ENCODE results near the gene SS18. TPM values are rescaled to one million over a fixed set of nuclear protein-coding genes. Genes with fewer than 3 reads are reported as not detected.

The SS18 gene
- total RNA-seq, 2 donors from 2014 or later, result 36.6 to 49.8 TPM

DNA sequence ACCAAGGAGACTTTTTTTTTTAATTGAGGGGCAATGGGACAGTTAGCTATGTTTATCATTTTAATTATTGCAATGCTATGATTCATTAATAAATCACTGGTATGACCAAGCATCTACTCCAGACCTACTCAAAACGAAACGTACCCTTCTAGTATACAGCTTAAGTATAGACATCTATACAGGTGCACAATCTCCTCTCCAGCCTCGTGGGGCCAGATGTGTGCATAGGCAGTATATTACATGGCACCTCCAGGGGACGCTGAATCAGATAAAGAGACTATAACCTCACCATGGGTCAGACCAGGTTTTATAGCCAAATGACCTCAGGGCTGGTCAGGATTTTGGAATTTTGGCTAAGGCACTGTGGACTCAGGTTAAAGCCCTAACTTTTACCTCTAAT is 86.6 kb downstream of the SS18 start:
- Histone ChIP-seq H3K4me3 (no peak overlapping the region), H3K27ac (no peak overlapping the region), H3K27me3 (no peaks in the 10 kb centered on the region), H3K4me1 (no peaks in the 10 kb centered on the region), H3K9me3 (no peaks in the 10 kb centered on the region), H3K36me3 (replicated peaks in 1 of 2; ENCODE audit: insufficient read depth in 1 of 2, low read depth in 2 of 2) (no peaks in the 10 kb centered on the region)
- intact Hi-C loops (cut with DNase I), result no loop called here
- TF ChIP-seq POLR2A (IDR thresholded peaks at IDR 0.05), result no peak
- TF ChIP-seq, protein P1, sequence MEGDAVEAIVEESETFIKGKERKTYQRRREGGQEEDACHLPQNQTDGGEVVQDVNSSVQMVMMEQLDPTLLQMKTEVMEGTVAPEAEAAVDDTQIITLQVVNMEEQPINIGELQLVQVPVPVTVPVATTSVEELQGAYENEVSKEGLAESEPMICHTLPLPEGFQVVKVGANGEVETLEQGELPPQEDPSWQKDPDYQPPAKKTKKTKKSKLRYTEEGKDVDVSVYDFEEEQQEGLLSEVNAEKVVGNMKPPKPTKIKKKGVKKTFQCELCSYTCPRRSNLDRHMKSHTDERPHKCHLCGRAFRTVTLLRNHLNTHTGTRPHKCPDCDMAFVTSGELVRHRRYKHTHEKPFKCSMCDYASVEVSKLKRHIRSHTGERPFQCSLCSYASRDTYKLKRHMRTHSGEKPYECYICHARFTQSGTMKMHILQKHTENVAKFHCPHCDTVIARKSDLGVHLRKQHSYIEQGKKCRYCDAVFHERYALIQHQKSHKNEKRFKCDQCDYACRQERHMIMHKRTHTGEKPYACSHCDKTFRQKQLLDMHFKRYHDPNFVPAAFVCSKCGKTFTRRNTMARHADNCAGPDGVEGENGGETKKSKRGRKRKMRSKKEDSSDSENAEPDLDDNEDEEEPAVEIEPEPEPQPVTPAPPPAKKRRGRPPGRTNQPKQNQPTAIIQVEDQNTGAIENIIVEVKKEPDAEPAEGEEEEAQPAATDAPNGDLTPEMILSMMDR (IDR thresholded peaks at IDR 0.05), result no peak
- 72 to 79% methylated on average over 4 of the region's 4 CpGs for WGBS, 2 donors
- ATAC-seq (no peak), DNase-seq (no peak)

DNA sequence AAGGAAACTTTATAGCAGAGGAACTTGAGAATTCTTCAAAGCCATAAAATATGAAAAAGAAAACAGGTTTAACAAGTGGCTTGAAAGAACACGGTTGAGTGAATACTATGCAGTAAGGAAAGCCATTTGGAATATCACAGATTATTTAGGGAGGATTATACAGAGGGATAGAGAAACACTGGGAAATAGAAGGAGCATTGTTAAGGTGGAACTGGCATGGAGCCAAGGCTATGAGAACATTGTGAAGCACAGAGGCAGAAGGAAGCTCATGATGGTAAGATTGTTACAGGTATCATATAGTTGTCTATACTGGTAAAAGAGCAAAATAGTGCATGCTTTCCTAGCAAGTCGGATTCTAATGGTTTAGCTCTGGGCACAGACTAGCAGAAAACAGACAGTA is 87.1 kb downstream of the SS18 start:
- peak; percentile 22 to 28 (median 24) for DNase-seq
- ATAC-seq, result no peak
- Histone ChIP-seq H3K36me3 (replicated peaks in 1 of 2; ENCODE audit: insufficient read depth in 1 of 2, low read depth in 2 of 2) (no peaks in the 10 kb centered on the region), H3K4me3 (no peak overlapping the region), H3K27ac (no peak overlapping the region), H3K27me3 (no peaks in the 10 kb centered on the region), H3K4me1 (no peaks in the 10 kb centered on the region), H3K9me3 (no peaks in the 10 kb centered on the region)
- intact Hi-C loops (cut with DNase I), result no loop called here
- WGBS, 2 donors, result 48 to 66% methylated on average over 2 of the region's 2 CpGs
- TF ChIP-seq, protein P1 (IDR thresholded peaks at IDR 0.05), result no peak
- no peak for TF ChIP-seq POLR2A (IDR thresholded peaks at IDR 0.05)

DNA sequence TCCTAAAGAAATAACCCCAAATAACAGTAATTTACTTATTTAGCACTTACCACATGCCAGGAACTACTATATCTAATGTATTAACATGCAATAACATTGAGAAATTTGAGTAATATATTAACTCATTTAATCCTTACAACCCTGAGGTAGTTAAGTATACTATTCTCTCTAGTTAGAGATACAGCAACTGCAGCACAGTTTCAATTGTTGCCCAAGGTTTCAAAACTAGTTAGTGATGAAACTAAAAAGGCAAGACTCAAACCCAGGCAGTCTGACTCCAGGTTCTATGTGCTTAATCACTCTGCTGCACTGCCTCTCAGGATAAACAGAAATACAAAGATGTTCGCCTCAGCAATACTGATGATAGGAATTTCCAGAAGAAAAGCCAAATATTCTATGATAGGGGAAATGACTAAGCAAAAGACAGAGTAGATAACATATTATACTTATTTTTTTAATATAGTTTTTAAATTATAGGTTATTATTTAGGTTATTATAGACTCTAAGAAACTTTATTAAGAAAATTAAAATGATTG is 88.0 kb downstream of the SS18 start:
- no peak for ATAC-seq
- Histone ChIP-seq H3K9me3 (no peaks in the 10 kb centered on the region), H3K27me3 (no peaks in the 10 kb centered on the region), H3K27ac (no peak overlapping the region), H3K36me3 (replicated peaks in 1 of 2; ENCODE audit: insufficient read depth in 1 of 2, low read depth in 2 of 2) (no peaks in the 10 kb centered on the region), H3K4me1 (no peaks in the 10 kb centered on the region), H3K4me3 (no peak overlapping the region)
- no peak for TF ChIP-seq POLR2A (IDR thresholded peaks at IDR 0.05)
- TF ChIP-seq, protein P1 (IDR thresholded peaks at IDR 0.05), result no peak
- intact Hi-C loops (cut with DNase I), result no loop called here
- 54 to 67% methylated on average over 1 of the region's 1 CpG for WGBS, 2 donors
- no peak for DNase-seq

DNA sequence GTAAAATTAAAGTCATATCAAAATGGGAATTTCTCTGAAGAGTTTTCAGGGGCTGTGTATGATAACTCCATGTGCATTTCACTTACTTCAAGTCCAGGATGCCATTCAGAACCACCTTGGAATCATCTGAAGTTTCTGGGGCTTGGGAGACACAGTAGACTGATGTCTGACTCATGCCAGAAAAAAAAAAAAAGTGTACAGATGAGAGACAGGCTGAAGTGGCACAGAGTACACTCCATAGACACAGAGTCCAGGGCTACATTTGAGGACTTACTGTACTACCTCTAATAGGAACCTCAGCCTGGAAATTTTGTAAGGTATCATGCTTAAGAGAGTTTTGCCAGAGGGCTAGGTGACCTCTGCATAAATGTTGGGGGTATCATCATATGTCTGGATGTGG is 92.0 kb downstream of the SS18 start:
- Histone ChIP-seq H3K4me1 (no peaks in the 10 kb centered on the region), H3K4me3 (no peak overlapping the region), H3K27ac (no peak overlapping the region), H3K9me3 (no peaks in the 10 kb centered on the region), H3K27me3 (no peaks in the 10 kb centered on the region), H3K36me3 (replicated peaks in 1 of 2; ENCODE audit: insufficient read depth in 1 of 2, low read depth in 2 of 2) (no peaks in the 10 kb centered on the region)
- TF ChIP-seq, protein P1 (IDR thresholded peaks at IDR 0.05), result no peak
- TF ChIP-seq POLR2A (IDR thresholded peaks at IDR 0.05), result no peak
- no peak for ATAC-seq
- intact Hi-C loops (cut with DNase I), result no loop called here
- no peak for DNase-seq

DNA sequence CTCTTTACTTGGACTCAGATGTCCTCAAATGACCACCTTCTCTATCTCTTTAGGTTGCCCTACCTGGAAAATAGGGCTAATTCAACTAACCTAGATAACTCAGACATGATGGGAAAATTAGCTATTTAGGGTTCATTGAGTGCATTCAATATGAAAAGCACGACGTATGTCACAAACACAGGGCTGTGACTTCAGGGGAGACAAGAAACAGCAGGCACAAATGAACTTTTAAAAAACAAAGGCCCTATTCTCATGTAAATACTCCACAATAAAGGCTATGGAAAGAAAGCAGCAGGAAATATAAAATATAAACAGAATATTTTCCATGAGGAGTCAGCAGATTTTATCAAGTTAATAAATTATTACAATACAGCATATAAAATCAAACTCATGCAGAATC is 97.8 kb downstream of the SS18 start:
- intact Hi-C loops (cut with DNase I), result no loop called here
- Histone ChIP-seq H3K36me3 (replicated peaks in 1 of 2; ENCODE audit: insufficient read depth in 1 of 2, low read depth in 2 of 2) (no peaks in the 10 kb centered on the region), H3K9me3 (no peaks in the 10 kb centered on the region), H3K4me1 (no peaks in the 10 kb centered on the region), H3K27ac (no peak overlapping the region), H3K27me3 (no peaks in the 10 kb centered on the region), H3K4me3 (no peak overlapping the region)
- TF ChIP-seq, protein P1 (IDR thresholded peaks at IDR 0.05), result no peak
- TF ChIP-seq POLR2A (IDR thresholded peaks at IDR 0.05), result no peak
- DNase-seq (no peak), ATAC-seq (no peak)
- WGBS, 2 donors, result 69 to 86% methylated on average over 2 of the region's 2 CpGs

Measured in body of pancreas (tissue), 4 donors.